Dendritic cell treated with granulocyte-macrophage colony-stimulating factor and Interleukin-4, amounts not matched to agents 40 ng/mL and 50 ng/mL, for 4 days (primary cell): ENCODE results near the gene COLEC11.
"Not testable (repeated sequence)": the region's sequence is repeated elsewhere in the genome, so short reads cannot be mapped to it uniquely, and the experiment has no call there.

Experiments used
- H3K27ac Mint-ChIP-seq: one replicate; pipeline ENCODE4 v1.8.0; 2022; ENCODE audit warnings: mild to moderate bottlenecking, mixed read lengths
- H3K27me3 Mint-ChIP-seq: one replicate; pipeline ENCODE4 v1.8.0; 2022; ENCODE audit warnings: mild to moderate bottlenecking, mixed read lengths
- H3K36me3 Mint-ChIP-seq: one replicate; pipeline ENCODE4 v1.8.0; 2022; ENCODE audit warnings: low read depth, mixed read lengths
- H3K4me1 Mint-ChIP-seq: one replicate; pipeline ENCODE4 v1.8.0; 2022; ENCODE audit warnings: low read depth, mixed read lengths
- H3K4me3 Mint-ChIP-seq: one replicate; pipeline ENCODE4 v1.8.0; 2022; ENCODE audit warnings: mild to moderate bottlenecking, moderate library complexity, mixed read lengths
- H3K9me3 Mint-ChIP-seq: one replicate; pipeline ENCODE4 v1.8.0; 2022; ENCODE audit warnings: mixed read lengths
- intact Hi-C: fragments of 100-400 bp; cut with micrococcal nuclease; formaldehyde crosslinking; loops from one replicate; pipeline ENCODE4 v1.15.0; 2022

The COLEC11 gene

DNA sequence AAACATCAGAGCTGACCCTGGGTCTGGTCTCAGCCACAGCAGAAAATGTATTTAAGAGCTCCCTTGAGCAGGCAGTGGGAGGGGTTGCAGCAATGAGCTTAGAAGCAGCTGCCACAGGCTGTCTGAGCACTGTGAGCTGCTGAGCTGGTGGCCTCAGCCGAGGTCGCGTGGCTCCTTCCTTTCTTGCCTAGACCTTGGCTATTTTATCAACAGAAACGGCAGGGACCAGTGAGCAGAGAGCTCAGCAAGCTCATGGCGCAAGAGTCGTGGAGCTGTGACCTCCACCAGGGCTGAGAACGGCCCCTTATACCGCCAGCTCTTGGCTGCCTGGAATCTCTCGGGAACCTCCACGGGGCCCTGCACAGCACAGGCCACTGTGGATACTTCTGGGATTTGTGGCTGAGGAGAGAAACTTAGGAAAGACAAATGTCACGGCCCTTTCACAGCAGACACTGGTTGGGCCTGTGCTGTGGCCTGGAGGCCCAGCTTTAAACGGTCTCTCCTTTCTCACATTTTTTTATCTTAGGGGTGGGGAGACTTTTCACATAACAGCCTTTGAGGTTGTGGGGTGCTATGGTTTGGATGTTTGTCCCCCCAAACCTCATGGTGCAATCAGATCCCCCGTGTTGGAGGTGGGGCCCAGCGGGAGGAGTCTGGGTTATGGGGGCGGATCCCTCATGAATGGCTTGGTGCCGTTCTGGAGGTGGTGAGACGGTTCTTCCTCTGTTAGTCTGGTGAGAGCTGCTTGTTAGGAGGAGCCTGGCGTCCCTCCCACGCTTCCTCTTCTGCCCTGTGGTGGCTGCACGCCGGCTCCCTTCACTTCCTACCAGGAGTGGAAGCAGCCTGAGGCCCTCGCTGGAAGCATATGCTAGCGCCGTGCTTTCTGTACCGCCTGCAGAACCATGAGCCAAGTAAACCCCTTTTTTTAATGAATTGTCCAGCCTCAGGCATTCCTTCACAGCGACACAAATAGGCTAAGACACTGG lies 64.8 kb downstream of the COLEC11 start:
- Mint-ChIP-seq H3K27me3 (peaks cover 12% of the 10 kb centered on the region), H3K9me3 (no peaks in the 10 kb centered on the region), H3K4me1 (no peaks in the 10 kb centered on the region), H3K27ac (no peak overlapping the region), H3K4me3 (no peak overlapping the region), H3K36me3 (no peaks in the 10 kb centered on the region)
- intact Hi-C loops, result no loop called here

DNA sequence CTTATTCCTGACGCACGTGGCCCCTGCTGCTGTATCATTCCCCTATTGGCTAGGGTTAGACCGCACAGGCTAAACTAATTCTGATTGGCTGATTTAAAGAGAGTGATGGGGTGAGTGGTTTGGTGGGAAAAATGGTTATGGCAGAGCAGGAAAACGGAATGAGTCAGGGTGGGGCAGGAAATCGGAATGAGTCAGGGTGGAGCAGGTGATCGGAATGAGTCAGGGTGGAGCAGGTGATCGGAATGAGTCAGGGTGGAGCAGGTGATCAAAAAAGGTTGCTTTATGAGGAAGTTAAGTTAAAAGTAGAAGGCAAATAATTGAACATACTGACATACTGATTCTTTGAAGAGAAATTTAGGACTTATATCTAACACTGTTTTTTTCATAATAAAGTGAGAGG lies 65.7 kb downstream of the COLEC11 start:
- H3K9me3 Mint-ChIP-seq, intact Hi-C loops, H3K36me3 Mint-ChIP-seq: not testable (repeated sequence)

DNA sequence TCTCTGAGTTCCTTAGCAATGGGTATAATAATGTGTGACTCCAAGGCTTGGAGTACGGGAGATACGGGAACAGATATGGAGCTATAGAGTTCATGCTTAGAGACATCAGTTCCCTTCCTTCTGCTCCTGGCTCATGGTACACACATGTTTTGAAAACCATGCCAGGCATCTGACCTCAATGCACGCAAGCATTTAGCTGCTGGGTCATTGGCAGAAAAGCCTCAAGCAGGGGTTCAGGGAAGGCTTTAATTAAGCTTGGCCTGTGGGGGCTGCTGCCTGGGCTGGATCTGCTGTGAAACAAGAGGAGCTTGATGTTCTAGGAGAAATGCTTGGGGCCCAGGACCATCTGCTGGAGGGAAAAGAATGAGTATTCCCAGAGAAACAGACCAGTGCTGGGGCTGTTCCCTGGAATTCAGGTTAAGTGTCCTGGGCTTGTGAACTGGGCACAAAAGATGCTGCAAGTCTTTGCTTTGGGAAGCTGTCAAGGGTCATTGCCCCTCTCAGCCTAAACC lies 66.3 kb downstream of the COLEC11 start:
- Mint-ChIP-seq H3K4me1 (no peaks in the 10 kb centered on the region), H3K36me3 (no peaks in the 10 kb centered on the region), H3K4me3 (no peak overlapping the region), H3K27me3 (peaks cover 5% of the 10 kb centered on the region), H3K9me3 (no peaks in the 10 kb centered on the region), H3K27ac (no peak overlapping the region)
- intact Hi-C loops, result no loop called here

More for the DNA sequence above, 65.7 kb downstream of the COLEC11 start:
- H3K4me1 Mint-ChIP-seq, H3K27me3 Mint-ChIP-seq, H3K4me3 Mint-ChIP-seq, H3K27ac Mint-ChIP-seq: not testable (repeated sequence)

DNA sequence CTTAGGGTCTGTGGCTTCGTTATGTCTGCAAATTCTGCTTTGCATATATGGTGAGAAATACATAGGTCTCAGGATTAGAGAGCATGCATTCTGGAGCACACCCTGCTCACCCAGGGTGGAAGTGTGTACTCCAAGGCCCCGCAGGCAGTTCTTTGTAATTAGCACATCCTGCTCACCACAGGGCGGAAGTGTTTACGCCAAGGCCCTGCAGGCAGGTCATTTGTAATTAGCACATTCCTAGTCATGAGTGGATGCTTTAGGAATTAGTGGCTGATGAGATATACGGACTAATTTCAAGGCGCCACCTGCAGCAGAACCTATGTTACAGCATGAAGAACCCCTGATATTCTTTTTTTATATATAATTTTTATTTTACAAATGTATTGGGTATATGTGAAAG lies 67.3 kb downstream of the COLEC11 start:
- Mint-ChIP-seq H3K27me3 (peaks cover 1% of the 10 kb centered on the region), H3K4me1 (no peaks in the 10 kb centered on the region), H3K9me3 (no peaks in the 10 kb centered on the region), H3K4me3 (no peak overlapping the region), H3K27ac (no peak overlapping the region), H3K36me3 (no peaks in the 10 kb centered on the region)
- intact Hi-C loops, result no loop called here

DNA sequence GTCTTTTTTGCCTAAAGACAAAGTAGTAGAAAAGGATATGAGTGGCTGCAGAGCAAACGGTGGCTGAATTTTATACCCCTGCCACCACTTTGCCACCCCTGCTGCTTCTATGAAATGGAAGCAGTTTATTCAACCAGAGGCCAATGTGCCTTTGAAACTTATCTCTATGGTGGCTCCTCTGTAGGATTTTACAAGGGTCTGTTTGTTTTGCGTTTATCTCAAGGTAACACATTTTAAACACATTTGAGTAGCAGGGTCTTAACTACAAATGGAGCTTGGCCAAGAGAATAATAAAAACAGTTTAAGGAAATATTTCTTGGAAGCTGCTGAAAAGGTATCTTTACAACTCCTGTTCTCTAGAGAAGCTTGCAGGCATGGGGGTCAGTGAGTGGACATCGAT lies 69.2 kb downstream of the COLEC11 start:
- Mint-ChIP-seq H3K9me3 (no peaks in the 10 kb centered on the region), H3K27me3 (peaks cover 1% of the 10 kb centered on the region), H3K27ac (no peak overlapping the region), H3K4me3 (no peak overlapping the region), H3K36me3 (no peaks in the 10 kb centered on the region), H3K4me1 (no peaks in the 10 kb centered on the region)
- intact Hi-C loops, result no loop called here

DNA sequence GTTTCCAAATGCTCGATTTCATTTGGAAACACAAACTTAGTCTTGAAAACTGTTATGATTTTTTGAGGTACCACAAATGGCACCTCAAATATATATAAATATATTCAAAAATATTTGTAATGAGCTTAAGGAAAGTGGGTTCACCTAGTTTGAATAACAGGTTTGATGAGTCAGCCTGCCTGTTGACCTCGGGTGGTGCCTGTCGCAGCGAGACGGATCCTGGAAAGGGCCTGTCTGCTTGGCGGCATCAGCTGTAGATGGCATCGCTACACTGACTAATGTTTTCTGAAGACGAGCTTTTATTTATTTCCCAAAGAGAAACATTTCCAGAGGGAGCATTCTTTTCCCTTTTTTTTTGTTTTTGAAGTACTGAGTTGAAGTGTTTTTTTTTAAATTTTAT lies 70.0 kb downstream of the COLEC11 start:
- no peaks in the 10 kb centered on the region for H3K9me3 Mint-ChIP-seq
- H3K4me1 Mint-ChIP-seq, result no peaks in the 10 kb centered on the region
- no peaks in the 10 kb centered on the region for H3K36me3 Mint-ChIP-seq

DNA sequence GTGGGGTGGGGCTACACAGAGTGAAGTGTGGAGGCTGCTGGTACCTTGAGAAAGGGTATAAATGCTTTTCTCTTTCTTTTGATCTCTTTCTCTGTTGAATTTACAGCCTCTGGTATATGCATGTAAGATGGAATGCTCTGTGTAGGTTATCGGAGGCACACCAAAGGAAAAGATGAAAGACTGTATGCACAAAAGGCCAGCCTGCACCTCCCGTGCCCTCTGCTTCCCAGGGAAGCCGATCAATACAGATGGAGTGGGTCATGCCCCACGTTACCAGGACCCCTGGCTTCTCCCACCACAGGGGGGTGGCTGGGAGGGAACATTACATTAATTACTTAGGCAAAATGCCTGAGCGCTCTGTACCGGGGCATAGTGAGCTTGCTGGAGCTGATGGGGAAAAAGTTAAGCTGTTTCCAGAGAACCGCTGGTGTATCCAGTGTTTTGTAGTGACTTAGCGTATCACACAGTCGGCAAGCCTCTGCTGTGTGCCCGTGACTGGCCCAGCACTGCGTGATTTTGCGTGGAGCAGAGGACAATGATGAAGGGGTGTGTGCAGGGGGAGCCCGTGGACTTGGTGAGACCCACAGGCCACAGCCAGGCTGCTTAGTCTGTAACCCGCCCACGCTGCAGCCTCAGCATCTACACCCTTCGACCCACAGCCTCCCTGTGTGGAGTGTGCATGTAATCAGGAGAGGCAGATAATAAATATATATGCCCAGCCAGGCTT lies 71.1 kb downstream of the COLEC11 start:
- no peak overlapping the region for H3K27ac Mint-ChIP-seq

More for the DNA sequence above, 70.0 kb downstream of the COLEC11 start:
- Mint-ChIP-seq H3K4me3 (no peak overlapping the region), H3K27ac (no peak overlapping the region), H3K27me3 (peaks cover 1% of the 10 kb centered on the region)
- intact Hi-C loops, result no loop called here

DNA sequence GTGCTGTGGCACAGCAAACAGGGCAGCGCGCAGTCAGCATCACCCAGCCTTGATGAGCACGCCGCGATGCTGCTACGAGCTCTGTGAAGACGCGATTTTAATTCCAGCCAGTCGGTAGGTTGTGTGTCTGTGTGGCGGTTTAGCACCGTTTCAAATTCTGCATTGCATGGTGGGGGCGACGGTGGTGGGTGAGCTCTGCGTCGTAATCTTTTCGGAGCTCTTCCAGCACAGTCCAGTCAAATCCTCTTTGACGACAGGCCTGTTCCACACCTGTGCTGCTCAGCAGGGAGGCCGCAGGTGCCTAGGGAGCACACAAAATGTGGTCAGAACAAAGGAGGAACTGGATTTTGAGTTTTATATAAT lies 71.7 kb downstream of the COLEC11 start:
- no peaks in the 10 kb centered on the region for H3K36me3 Mint-ChIP-seq
- peaks cover 1% of the 10 kb centered on the region for H3K27me3 Mint-ChIP-seq
- no peaks in the 10 kb centered on the region for H3K9me3 Mint-ChIP-seq
- no peak overlapping the region for H3K27ac Mint-ChIP-seq
- H3K4me1 Mint-ChIP-seq, result no peaks in the 10 kb centered on the region
- intact Hi-C loops, result no loop called here
- no peak overlapping the region for H3K4me3 Mint-ChIP-seq

More for the DNA sequence above, 71.1 kb downstream of the COLEC11 start:
- no peaks in the 10 kb centered on the region for H3K4me1 Mint-ChIP-seq
- intact Hi-C loops, result no loop called here
- H3K9me3 Mint-ChIP-seq, result no peaks in the 10 kb centered on the region
- no peaks in the 10 kb centered on the region for H3K36me3 Mint-ChIP-seq
- no peak overlapping the region for H3K4me3 Mint-ChIP-seq
- peaks cover 1% of the 10 kb centered on the region for H3K27me3 Mint-ChIP-seq

DNA sequence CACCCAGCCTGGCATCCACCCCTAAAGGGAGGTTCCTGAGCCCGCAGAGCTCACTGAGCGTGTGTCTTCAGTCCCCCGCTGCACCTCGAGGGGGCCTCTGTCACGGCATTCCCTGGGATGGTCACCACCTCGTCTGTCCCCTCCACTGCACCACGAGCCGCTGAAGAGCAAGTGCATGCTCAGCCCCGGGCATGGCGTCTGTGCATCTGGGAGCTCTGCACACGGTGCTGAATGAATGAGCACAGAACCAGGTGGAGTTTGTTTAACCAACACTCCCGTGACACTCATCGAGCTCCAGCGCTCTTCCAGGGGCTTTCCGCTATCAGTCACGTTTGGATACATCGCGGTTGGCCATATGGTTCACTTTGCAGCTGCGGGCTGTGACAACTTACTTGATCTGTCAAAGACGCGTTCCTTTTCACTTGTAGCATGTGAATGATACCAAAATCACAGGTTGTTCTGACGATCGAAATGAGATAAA lies 72.3 kb downstream of the COLEC11 start:
- Mint-ChIP-seq H3K9me3 (no peaks in the 10 kb centered on the region), H3K4me3 (no peak overlapping the region), H3K36me3 (no peaks in the 10 kb centered on the region), H3K27ac (no peak overlapping the region), H3K4me1 (no peaks in the 10 kb centered on the region), H3K27me3 (peaks cover 1% of the 10 kb centered on the region)
- intact Hi-C loops, result no loop called here

DNA sequence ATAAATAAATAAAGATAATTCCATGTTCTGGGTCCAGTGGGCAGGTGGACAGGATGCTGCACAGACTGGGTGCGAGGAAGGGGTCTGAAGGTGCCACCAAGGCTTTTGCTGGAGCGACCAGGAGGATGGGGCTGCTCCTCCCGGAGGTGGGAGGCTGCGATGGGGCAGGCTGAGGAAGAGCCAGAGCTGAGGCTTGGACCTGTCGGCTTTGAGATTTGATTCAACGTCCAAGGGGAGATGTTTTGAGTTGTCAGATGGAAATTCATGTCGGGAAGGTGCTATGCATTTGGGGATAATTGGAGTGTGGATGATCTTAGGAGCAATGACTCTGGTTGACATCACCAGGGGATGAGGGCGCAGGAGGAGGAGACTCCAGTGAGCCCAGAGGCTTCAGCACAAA lies 74.7 kb downstream of the COLEC11 start:
- no peaks in the 10 kb centered on the region for H3K9me3 Mint-ChIP-seq
- H3K4me1 Mint-ChIP-seq, result no peaks in the 10 kb centered on the region
- H3K4me3 Mint-ChIP-seq, result no peak overlapping the region
- no peak overlapping the region for H3K27ac Mint-ChIP-seq
- H3K36me3 Mint-ChIP-seq, result no peaks in the 10 kb centered on the region
- H3K27me3 Mint-ChIP-seq, result no peaks in the 10 kb centered on the region
- intact Hi-C loops, result no loop called here

DNA sequence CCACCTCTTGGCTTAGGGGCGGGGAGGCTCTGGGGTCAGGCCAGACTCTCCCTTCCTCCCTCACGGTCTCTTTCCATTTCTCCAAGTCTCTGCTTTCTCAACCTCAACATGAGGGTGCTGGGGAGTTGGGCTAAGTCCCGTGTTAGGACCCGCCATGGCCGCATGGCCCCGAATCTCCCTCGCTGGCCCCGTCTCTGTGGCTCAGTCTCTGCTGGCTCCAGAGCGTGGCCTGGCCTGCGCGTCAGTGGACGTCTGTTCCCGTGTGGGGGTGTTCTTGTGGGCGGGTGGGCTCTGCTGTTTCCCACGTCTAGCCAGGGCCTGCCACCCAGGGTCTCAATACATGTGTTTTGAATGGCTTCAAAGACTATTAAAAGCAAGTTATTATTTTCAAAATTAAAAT lies 75.5 kb downstream of the COLEC11 start:
- H3K4me1 Mint-ChIP-seq, result no peaks in the 10 kb centered on the region
- H3K27ac Mint-ChIP-seq, result no peak overlapping the region
- no peak overlapping the region for H3K4me3 Mint-ChIP-seq
- no peaks in the 10 kb centered on the region for H3K36me3 Mint-ChIP-seq
- no peaks in the 10 kb centered on the region for H3K27me3 Mint-ChIP-seq
- intact Hi-C loops, result no loop called here
- H3K9me3 Mint-ChIP-seq, result no peaks in the 10 kb centered on the region

DNA sequence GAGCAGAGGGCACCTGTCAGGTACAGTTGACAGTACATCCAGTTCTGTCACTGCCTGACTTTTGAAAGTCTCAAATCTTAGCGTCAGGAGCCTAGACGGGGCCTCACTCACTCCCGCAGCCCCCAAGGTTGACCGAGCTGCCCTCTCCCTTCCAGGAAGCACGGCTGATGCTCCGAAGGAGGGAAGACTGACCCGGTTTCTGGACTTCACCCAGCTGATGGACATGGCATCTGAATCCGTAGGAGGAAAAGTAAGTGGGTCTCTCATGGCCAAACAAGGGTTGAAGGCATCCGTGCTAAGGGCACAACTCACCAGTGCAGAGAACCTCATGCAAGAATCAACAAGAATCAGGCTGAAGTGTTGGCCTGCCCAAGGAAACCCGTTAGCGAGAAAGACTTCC lies 76.0 kb downstream of the COLEC11 start:
- intact Hi-C loops, result no loop called here
- no peak overlapping the region for H3K27ac Mint-ChIP-seq
- no peaks in the 10 kb centered on the region for H3K4me1 Mint-ChIP-seq
- H3K36me3 Mint-ChIP-seq, result no peaks in the 10 kb centered on the region
- no peaks in the 10 kb centered on the region for H3K27me3 Mint-ChIP-seq
- H3K4me3 Mint-ChIP-seq, result no peak overlapping the region
- H3K9me3 Mint-ChIP-seq, result no peaks in the 10 kb centered on the region

DNA sequence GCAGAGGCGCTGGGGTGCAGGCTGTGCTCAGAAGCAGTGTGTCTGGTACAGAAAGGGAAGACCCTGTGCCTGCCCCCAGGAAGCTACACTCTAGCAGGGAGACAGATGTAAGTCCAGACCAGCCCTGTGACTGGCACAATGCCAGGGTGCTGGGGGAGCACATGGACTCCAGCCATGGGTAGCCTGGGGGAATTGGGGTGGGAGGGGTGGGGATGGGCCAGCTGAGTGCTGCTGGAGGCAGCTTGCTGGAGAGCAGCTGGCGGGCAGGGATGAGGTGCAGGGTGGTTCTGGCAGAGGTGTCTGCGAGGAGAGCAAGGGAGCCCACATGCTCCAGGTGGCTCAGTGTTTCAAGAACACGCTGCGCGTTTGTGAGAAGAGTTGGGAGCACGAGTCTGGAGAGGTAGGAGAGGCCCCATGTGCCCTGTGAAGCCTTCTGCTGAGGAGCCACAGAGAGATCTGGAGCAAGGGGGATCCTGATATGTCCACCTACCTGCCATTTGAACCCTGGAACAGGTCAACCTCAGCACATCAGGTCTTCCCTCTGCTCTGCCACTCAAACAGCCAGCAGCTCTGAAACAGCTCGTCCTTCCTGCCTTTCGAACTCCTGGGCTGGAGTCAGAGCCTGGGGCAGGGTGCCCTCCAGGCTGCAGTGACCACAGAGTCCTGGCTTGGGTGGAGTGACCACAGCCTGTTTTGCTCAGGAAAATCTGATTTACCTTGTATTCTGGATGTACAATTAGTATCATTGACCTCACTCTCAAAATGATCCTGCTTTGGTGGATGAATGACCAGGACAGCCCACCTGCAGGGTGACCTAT lies 78.2 kb downstream of the COLEC11 start:
- Mint-ChIP-seq H3K36me3 (no peaks in the 10 kb centered on the region), H3K4me3 (no peak overlapping the region), H3K4me1 (no peaks in the 10 kb centered on the region), H3K9me3 (no peaks in the 10 kb centered on the region), H3K27ac (no peak overlapping the region), H3K27me3 (no peaks in the 10 kb centered on the region)
- intact Hi-C loops, result no loop called here
